Neural progenitor cell (in vitro differentiated cells): ENCODE results near the gene MDH1. TPM values are rescaled to one million over a fixed set of nuclear protein-coding genes. Genes with fewer than 3 reads are reported as not detected.

Source experiments
- DNase-seq: peaks from one replicate; pipeline ENCODE4 v3.0.0-alpha.2; 2016; ENCODE audit warnings: low spot score
- H2AFZ ChIP-seq: fragments of 200-600 bp; sonication (generic); replicated peaks from 2 replicates; pipeline ENCODE4 v1.6.1; 2016; ENCODE audit warnings: antibody characterized with exemption
- H3F3A ChIP-seq: fragments of 200-600 bp; sonication (generic); 2 replicates; pipeline ENCODE4 v1.6.1; 2016; ENCODE audit warnings: antibody characterized with exemption, low read depth
- H3K27ac ChIP-seq: fragments of 200-600 bp; sonication (generic); 2 replicates; pipeline ENCODE4 v1.5.1; 2016; ENCODE audit warnings: mild to moderate bottlenecking
- H3K27me3 ChIP-seq: fragments of 200-600 bp; sonication (generic); 2 replicates; pipeline ENCODE4 v1.6.1; 2016; ENCODE audit warnings: mild to moderate bottlenecking, moderate library complexity
- H3K36me3 ChIP-seq: fragments of 200-600 bp; sonication (generic); 2 replicates; pipeline ENCODE4 v1.5.1; 2016
- H3K4me1 ChIP-seq: fragments of 200-600 bp; sonication (generic); 2 replicates; pipeline ENCODE4 v1.6.1; 2016; ENCODE audit warnings: mixed run types
- H3K4me2 ChIP-seq: fragments of 200-600 bp; sonication (generic); 2 replicates; pipeline ENCODE4 v1.6.1; 2016
- H3K4me3 ChIP-seq: fragments of 200-600 bp; sonication (generic); 2 replicates; pipeline ENCODE4 v1.5.1; 2016
- H3K79me2 ChIP-seq: fragments of 200-600 bp; sonication (generic); 2 replicates; pipeline ENCODE4 v1.6.1; 2016; ENCODE audit warnings: low read depth
- H3K9ac ChIP-seq: fragments of 200-600 bp; sonication (generic); 2 replicates; pipeline ENCODE4 v1.6.1; 2016
- H3K9me3 ChIP-seq: fragments of 200-600 bp; sonication (generic); 2 replicates; pipeline ENCODE4 v1.5.1; 2016; ENCODE audit warnings: low read depth
- H4K20me1 ChIP-seq: fragments of 200-600 bp; sonication (generic); 2 replicates; pipeline ENCODE4 v1.6.1; 2016; ENCODE audit warnings: low read depth
- H3K27ac Mint-ChIP-seq: 3 replicates; pipeline ENCODE4 v1.8.0; 2021; ENCODE audit warnings: mixed read lengths
- H3K27me3 Mint-ChIP-seq: 2 replicates; pipeline ENCODE4 v1.8.0; 2022; ENCODE audit warnings: low read depth, mild to moderate bottlenecking, inconsistent platforms, moderate library complexity, mixed read lengths; ENCODE audit not compliant: insufficient read depth
- H3K36me3 Mint-ChIP-seq: 3 replicates; pipeline ENCODE4 v1.8.0; 2021; ENCODE audit warnings: mixed read lengths
- H3K4me1 Mint-ChIP-seq: 3 replicates; pipeline ENCODE4 v1.8.0; 2021; ENCODE audit warnings: mixed read lengths
- H3K4me3 Mint-ChIP-seq: 3 replicates; pipeline ENCODE4 v1.8.0; 2021; ENCODE audit warnings: mild to moderate bottlenecking, moderate library complexity, mixed read lengths
- H3K9me3 Mint-ChIP-seq: 3 replicates; pipeline ENCODE4 v1.8.0; 2020; ENCODE audit warnings: mixed read lengths
- EZH2 ChIP-seq: fragments of 200-600 bp; sonication (generic); IDR thresholded peaks from 2 replicates; pipeline ENCODE4 v1.6.1; 2017; ENCODE audit warnings: antibody characterized with exemption, mild to moderate bottlenecking, moderate library complexity
- EZH2phosphoT487 ChIP-seq: fragments of 200-600 bp; sonication (generic); IDR thresholded peaks from 2 replicates; pipeline ENCODE4 v1.6.1; 2017; ENCODE audit warnings: antibody characterized with exemption
- total RNA-seq: library from RNA; depleted of rRNA; stranded (reverse); fragments of >200 nt; gene quantifications from 2 replicates; pipeline ENCODE4 v1.2.3, GENCODE V29; 2015; ENCODE audit warnings: low replicate concordance
- TF ChIP-seq, protein P1 (sequence below): fragments of 200-600 bp; sonication (generic); IDR thresholded peaks from 2 replicates; pipeline ENCODE4 v1.5.1; 2017; ENCODE audit warnings: antibody characterized with exemption, mild to moderate bottlenecking

Gene MDH1
- total RNA-seq, 1 donor from 2014 or later = 323 TPM

DNA sequence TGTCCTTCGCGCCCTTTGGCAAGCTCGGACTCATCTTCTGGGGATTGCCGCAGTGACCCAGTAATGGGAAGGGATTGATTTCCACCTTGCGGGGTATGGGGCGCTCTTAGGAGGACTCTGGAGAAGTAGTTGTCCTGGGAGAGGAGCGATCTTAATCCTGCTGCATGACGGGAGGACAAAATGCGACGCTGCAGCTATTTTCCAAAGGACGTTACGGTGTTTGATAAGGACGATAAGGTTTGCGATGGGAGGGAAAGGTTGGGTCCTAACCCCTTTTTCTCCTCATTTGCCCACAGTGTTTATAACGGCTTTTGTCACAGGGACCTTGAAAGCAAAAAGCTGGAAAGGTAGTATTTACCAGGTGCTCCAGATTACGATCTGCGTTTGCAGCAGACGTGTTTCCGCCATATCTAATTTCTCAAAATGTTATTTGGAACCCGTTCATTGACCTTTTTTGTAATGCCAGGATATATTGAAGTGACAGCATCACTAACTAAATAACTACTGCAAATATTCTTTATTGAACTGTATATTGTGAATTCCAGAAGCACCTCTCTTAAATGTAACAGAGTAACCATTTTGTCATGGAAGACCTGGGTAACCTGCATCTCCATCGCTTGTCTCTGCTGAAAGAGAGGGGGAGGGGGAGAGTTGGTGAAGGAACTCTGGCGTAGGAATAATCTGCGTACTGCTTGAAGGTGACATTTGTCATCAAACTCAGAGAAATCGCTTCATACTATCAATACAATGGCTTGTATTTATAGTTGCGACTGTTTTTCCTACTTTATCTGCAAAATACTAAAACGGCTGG, 590 bp downstream of the MDH1 start:
- peak; percentile 3 for TF ChIP-seq EZH2
- TF ChIP-seq, protein P1, sequence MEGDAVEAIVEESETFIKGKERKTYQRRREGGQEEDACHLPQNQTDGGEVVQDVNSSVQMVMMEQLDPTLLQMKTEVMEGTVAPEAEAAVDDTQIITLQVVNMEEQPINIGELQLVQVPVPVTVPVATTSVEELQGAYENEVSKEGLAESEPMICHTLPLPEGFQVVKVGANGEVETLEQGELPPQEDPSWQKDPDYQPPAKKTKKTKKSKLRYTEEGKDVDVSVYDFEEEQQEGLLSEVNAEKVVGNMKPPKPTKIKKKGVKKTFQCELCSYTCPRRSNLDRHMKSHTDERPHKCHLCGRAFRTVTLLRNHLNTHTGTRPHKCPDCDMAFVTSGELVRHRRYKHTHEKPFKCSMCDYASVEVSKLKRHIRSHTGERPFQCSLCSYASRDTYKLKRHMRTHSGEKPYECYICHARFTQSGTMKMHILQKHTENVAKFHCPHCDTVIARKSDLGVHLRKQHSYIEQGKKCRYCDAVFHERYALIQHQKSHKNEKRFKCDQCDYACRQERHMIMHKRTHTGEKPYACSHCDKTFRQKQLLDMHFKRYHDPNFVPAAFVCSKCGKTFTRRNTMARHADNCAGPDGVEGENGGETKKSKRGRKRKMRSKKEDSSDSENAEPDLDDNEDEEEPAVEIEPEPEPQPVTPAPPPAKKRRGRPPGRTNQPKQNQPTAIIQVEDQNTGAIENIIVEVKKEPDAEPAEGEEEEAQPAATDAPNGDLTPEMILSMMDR = no peak
- TF ChIP-seq EZH2phosphoT487 = no peak
- Histone ChIP-seq H3K36me3 (peaks cover 2% of the 10 kb centered on the region), H3K79me2 (peaks cover 90% of the 10 kb centered on the region), H3K4me3 (peak overlapping the region; percentile 76), H3K4me2 (peak overlapping the region; percentile 84), H3K9ac (peak overlapping the region; percentile 58), H3F3A (peaks cover 18% of the 10 kb centered on the region), H2AFZ (peak overlapping the region; percentile 82), H3K27ac (peak overlapping the region; percentile 51), H3K4me1 (peaks cover 20% of the 10 kb centered on the region), H3K9me3 (no peaks in the 10 kb centered on the region), H3K27me3 (no peaks in the 10 kb centered on the region), H4K20me1 (peaks cover 30% of the 10 kb centered on the region)
- Mint-ChIP-seq H3K4me1 (peaks cover 26% of the 10 kb centered on the region), H3K4me3 (peak overlapping the region; percentile 96), H3K27me3 (peaks cover 4% of the 10 kb centered on the region), H3K36me3 (peaks cover 2% of the 10 kb centered on the region), H3K9me3 (no peaks in the 10 kb centered on the region), H3K27ac (peak overlapping the region; percentile 90)
- DNase-seq = peak; percentile 66

DNA sequence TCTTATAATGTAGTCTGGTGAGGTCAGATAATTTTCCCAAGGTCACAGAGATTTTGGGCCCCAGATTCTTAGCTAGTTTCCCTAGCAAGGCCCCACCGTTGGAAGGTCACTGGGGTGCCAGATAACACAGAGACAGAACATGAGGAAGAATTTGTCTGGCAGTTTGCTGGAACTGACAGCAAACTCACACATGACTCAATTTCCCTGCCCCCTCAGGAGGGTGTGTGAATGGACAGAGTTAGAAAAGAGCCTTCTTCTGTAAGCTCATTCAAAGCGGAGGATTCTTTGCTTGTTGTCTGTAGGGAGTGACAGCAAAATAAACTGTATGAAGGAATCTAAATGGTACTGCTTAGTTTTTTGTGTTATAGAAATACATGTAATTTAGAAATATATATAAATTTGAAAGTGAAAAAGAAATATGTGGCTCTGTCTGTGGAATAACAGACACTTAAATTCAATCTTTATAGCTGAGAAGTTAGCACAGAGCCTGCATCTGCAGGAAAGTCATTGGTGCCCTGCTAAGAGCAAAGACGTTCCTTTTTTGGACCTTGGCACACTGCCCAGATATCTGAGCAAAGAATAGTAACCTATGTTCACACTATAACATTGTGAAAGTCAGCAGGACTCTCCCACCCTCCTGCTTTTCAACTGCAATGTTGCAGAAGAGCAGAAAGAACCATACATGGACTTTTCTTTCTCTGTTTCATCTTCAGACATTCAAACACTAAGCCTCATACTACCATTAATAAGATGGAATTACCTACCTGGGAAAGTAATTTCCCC, 2.1 kb downstream of the MDH1 start:
- DNase-seq = no peak
- Histone ChIP-seq H3K79me2 (peaks cover 91% of the 10 kb centered on the region), H3K27me3 (no peaks in the 10 kb centered on the region), H3K4me3 (peak overlapping the region; percentile 76), H3K27ac (no peak overlapping the region), H3K4me2 (peak overlapping the region; percentile 84), H3K9me3 (no peaks in the 10 kb centered on the region), H2AFZ (no peak overlapping the region), H3K36me3 (peaks cover 16% of the 10 kb centered on the region), H3K9ac (no peak overlapping the region), H3K4me1 (peaks cover 20% of the 10 kb centered on the region), H3F3A (peaks cover 18% of the 10 kb centered on the region), H4K20me1 (peaks cover 32% of the 10 kb centered on the region)
- H3K4me1 Mint-ChIP-seq = peaks cover 26% of the 10 kb centered on the region
- peaks cover 6% of the 10 kb centered on the region for H3K36me3 Mint-ChIP-seq
- peaks cover 4% of the 10 kb centered on the region for H3K27me3 Mint-ChIP-seq
- H3K27ac Mint-ChIP-seq = no peak overlapping the region
- no peaks in the 10 kb centered on the region for H3K9me3 Mint-ChIP-seq
- peak overlapping the region; percentile 70 for H3K4me3 Mint-ChIP-seq
- TF ChIP-seq EZH2phosphoT487 (no peak), EZH2 (no peak)
- TF ChIP-seq, protein P1 = no peak

- no peak for DNase-seq
- Histone ChIP-seq H3F3A (peaks cover 18% of the 10 kb centered on the region), H3K36me3 (peaks cover 16% of the 10 kb centered on the region), H3K27ac (no peak overlapping the region), H3K4me3 (no peak overlapping the region), H3K9ac (no peak overlapping the region), H3K27me3 (no peaks in the 10 kb centered on the region), H3K79me2 (peaks cover 91% of the 10 kb centered on the region), H3K9me3 (no peaks in the 10 kb centered on the region), H3K4me2 (no peak overlapping the region), H4K20me1 (peaks cover 32% of the 10 kb centered on the region), H3K4me1 (peaks cover 20% of the 10 kb centered on the region), H2AFZ (no peak overlapping the region)
- no peak overlapping the region for H3K4me3 Mint-ChIP-seq
- peaks cover 6% of the 10 kb centered on the region for H3K36me3 Mint-ChIP-seq
- H3K27ac Mint-ChIP-seq = no peak overlapping the region
- no peaks in the 10 kb centered on the region for H3K9me3 Mint-ChIP-seq
- TF ChIP-seq EZH2phosphoT487 (no peak), EZH2 (no peak)
- H3K4me1 Mint-ChIP-seq = peaks cover 25% of the 10 kb centered on the region
- H3K27me3 Mint-ChIP-seq = peaks cover 4% of the 10 kb centered on the region
Measured at GRCh38 chr2:63591566-63592175, 2.9 kb downstream of the MDH1 start.
